ENCODE data around the gene YRDC.

- TF ChIP-seq CTCF (IDR thresholded peaks at IDR 0.05; ENCODE audit: extremely low read depth in 1 of 2, insufficient read depth in 1 of 2, low read depth in 1 of 2, low read length in 2 of 2) (no peak), MYC (IDR thresholded peaks at IDR 0.05; ENCODE audit: low read depth, low read length) (no peak), MAX (IDR thresholded peaks at IDR 0.05; ENCODE audit: insufficient read depth, insufficient read length) (no peak), POLR2A (IDR thresholded peaks at IDR 0.05; ENCODE audit: low read depth, low read length) (no peak), POLR2AphosphoS5 (IDR thresholded peaks at IDR 0.05; ENCODE audit: insufficient read depth, low read depth, low read length) (no peak), EZH2 (IDR thresholded peaks at IDR 0.05; ENCODE audit: borderline replicate concordance, low read depth, low read length, severe bottlenecking) (no peak), JUN (IDR thresholded peaks at IDR 0.05; ENCODE audit: borderline replicate concordance, insufficient read depth, insufficient read length, low read depth) (no peak), GATA2 (IDR thresholded peaks at IDR 0.05; ENCODE audit: insufficient read depth, insufficient read length, low read depth, low read length) (no peak), FOS (IDR thresholded peaks at IDR 0.05; ENCODE audit: borderline replicate concordance, insufficient read depth, low read length) (no peak)
Measured at GRCh38 chr1:37814252-37814651, 6.2 kb upstream of the YRDC start.

Measured in endothelial cell of umbilical vein (primary cell).